ENCODE measurements around the gene A1BG. TPM values are rescaled to one million over a fixed set of nuclear protein-coding genes. Genes with fewer than 3 reads are reported as not detected.

The A1BG gene
- total and polyA plus RNA-seq, 8 donors = 0.81 to 10.2 (median 1.6) TPM

DNA sequence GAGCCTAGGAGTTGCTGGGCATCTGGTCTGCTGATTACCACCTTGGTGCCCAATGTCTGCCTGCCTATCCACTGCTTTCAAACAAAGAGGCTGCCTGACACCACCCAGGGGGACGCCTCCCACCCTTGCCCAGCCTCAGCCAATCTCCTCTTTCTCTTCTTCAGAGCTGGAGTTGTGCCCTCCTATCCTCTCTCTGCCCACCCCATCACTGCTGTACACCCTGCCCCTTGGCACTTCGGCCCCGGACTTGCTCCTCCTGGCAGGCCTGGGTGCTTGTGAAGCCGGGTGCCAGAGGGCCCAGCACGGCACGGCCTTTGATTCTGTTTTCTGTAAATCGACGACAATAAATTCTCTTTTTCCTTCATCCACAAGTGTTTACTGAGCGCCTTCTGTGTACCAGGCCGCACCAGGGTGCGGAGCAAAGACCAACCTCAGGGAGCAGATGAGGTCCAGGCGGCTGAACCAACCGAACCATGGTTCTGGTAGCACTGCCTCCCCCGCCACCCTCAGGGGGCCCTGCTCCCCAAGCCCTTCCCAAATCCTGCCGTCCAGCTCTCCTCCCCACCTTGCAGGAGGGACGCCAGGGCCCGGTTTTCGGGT is 47.1 kb upstream of the A1BG start:
- Histone ChIP-seq H3K27me3 (peaks cover 5 to 31% of the 10 kb centered on the region in 2 donors), H3K27ac (no peak overlapping the region), H3K4me3 (peak overlapping the region; percentile 37 to 62), H3K4me1 (peaks cover 9 to 24% of the 10 kb centered on the region in 2 donors), H3K9me3 (no peaks in the 10 kb centered on the region), H3K36me3 (no peaks in the 10 kb centered on the region)
- ATAC-seq = no peak
- no peak for TF ChIP-seq CTCF (IDR thresholded peaks at IDR 0.05)
- intact Hi-C loops (cut with DNase I) = no loop called here
- no peak for DNase-seq

- Histone ChIP-seq H3K36me3 (peaks cover 0 to 5% of the 10 kb centered on the region in 2 donors), H3K4me1 (peaks cover 9 to 25% of the 10 kb centered on the region in 2 donors), H3K9me3 (no peaks in the 10 kb centered on the region), H3K27ac (no peak overlapping the region), H3K27me3 (peaks cover 5 to 33% of the 10 kb centered on the region in 2 donors), H3K4me3 (peak overlapping the region in 1 of 2 donors; percentile 62)
- TF ChIP-seq CTCF (IDR thresholded peaks at IDR 0.05) = no peak
- intact Hi-C loops (cut with DNase I) = no loop called here
- no peak for DNase-seq
- no peak for ATAC-seq
Observed at GRCh38 chr19:58399903-58400302, 46.6 kb upstream of the A1BG start.

DNA sequence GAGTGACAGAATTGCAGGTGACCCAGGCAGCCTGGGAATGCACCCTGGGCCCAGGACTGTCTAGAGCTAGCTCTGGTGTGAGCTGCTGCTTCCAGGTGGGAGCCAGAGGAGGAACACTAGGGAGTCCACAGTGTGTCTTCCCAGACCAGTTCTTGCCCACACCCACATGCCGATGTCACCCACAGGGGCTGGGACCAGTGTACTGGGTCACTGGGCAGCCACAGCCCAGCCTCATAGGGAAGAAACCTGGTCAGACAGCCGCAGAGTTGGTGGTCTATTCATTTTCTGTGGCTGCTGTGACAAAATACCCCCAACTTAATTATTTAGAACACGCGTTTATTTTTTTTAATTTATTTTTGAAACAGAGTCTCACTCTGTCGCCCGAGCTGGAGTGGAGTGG is 45.3 kb upstream of the A1BG start:
- Histone ChIP-seq H3K27me3 (peaks cover 5 to 33% of the 10 kb centered on the region in 2 donors), H3K27ac (no peak overlapping the region), H3K4me3 (no peak overlapping the region), H3K9me3 (no peaks in the 10 kb centered on the region), H3K36me3 (peaks cover 0 to 18% of the 10 kb centered on the region in 2 donors), H3K4me1 (peaks cover 9 to 25% of the 10 kb centered on the region in 2 donors)
- no peak for TF ChIP-seq CTCF (IDR thresholded peaks at IDR 0.05)
- intact Hi-C loops (cut with DNase I) = no loop called here
- DNase-seq = no peak
- ATAC-seq = no peak

DNA sequence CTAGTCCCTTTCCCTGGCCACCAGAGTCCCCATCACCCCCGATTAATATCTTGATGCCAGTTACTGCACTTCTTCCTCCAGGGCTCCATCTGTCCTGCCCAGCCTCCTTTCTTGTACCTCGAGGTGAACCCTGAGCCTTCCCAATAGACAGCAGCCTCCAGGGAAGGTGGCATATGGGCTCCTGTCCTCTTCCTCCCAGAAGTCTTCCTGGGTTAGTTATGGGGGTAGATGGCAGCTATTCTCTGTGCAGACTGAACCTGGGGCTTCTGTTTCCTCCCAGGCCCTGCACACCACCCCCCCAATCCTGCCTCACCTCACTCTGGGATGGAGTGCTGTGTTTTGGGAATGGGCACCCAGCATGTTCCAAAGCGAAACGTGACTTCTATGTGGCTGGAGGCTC is 44.8 kb upstream of the A1BG start:
- H3K4me3 ChIP-seq = no peak overlapping the region
- H3K4me1 ChIP-seq = peaks cover 9 to 25% of the 10 kb centered on the region in 2 donors
- ATAC-seq = no peak
- peaks cover 2 to 23% of the 10 kb centered on the region in 2 donors for H3K36me3 ChIP-seq
- no peak for DNase-seq
- H3K27me3 ChIP-seq = peaks cover 5 to 33% of the 10 kb centered on the region in 2 donors
- intact Hi-C loops (cut with DNase I) = no loop called here
- H3K27ac ChIP-seq = no peak overlapping the region
- H3K9me3 ChIP-seq = no peaks in the 10 kb centered on the region
- TF ChIP-seq CTCF (IDR thresholded peaks at IDR 0.05) = no peak

DNA sequence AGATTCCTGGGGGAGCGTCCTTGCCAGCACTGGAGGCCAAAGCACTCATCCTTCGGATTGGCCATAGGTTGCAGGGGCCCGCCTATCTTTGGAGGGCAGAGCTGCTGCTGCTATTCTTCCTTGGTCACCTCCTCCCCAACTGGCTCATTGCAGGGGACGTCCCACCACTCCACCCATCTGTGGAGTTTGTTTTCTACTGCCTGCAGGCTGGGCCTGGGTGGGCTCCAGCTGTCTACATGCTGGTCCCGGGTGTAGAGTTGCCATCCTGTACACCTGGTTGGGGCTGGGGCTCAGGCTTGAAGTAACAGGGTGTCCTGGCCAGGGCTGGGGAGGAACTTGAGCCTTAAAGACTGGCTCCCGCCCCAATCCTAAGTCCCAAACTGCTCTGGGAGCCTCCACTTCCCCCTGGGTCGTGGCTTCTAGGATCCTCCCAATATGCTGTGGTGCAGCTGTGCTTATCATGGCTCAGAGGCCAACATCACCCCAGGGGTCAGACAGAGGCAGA is 44.3 kb upstream of the A1BG start:
- H3K4me3 ChIP-seq = no peak overlapping the region
- DNase-seq (no peak), ATAC-seq (no peak)
- intact Hi-C loops (cut with DNase I) = no loop called here
- no peak overlapping the region for H3K27ac ChIP-seq
- H3K27me3 ChIP-seq = peaks cover 5 to 33% of the 10 kb centered on the region in 2 donors
- no peaks in the 10 kb centered on the region for H3K9me3 ChIP-seq
- H3K36me3 ChIP-seq = peaks cover 3 to 28% of the 10 kb centered on the region in 2 donors
- no peak for TF ChIP-seq CTCF (IDR thresholded peaks at IDR 0.05)
- peaks cover 9 to 25% of the 10 kb centered on the region in 2 donors for H3K4me1 ChIP-seq

Data from left lung (tissue), 10 donors.